ENCODE measurements around the gene STAC. TPM values are rescaled to one million over a fixed set of nuclear protein-coding genes. Genes with fewer than 3 reads are reported as not detected.

The STAC gene
- total and polyA plus RNA-seq, 4 donors, result 0.21 to 0.56 (median 0.39) TPM

- no peak overlapping the region for H3K9ac ChIP-seq (ENCODE audit: low read depth in 1 of 2, low read length in 2 of 2)
- no peaks in the 10 kb centered on the region for H3K36me3 ChIP-seq (ENCODE audit: control insufficient read depth in 4 of 4, insufficient read depth in 3 of 4, low read depth in 1 of 4, low read length in 3 of 4)
- no peak for DNase-seq (ENCODE audit: low spot score)
- peaks cover 0 to 5% (median 0%) of the 10 kb centered on the region in 4 donors for H3K27me3 ChIP-seq (ENCODE audit: control insufficient read depth in 4 of 4, insufficient read depth in 4 of 4, low read length in 3 of 4)
- peaks cover 0 to 7% (median 0%) of the 10 kb centered on the region in 4 donors for H3K9me3 ChIP-seq (ENCODE audit: control insufficient read depth in 4 of 4, low read length in 3 of 4)
- no peak overlapping the region for H3K4me3 ChIP-seq (ENCODE audit: low read depth in 1 of 3, low read length in 3 of 3)
- TF ChIP-seq RXRA (IDR thresholded peaks at IDR 0.05), result no peak
- TF ChIP-seq REST (IDR thresholded peaks at IDR 0.05), result no peak
- TF ChIP-seq RAD21 (IDR thresholded peaks at IDR 0.05), result no peak
- TF ChIP-seq JUND (IDR thresholded peaks at IDR 0.05), result no peak
- TF ChIP-seq MAX (IDR thresholded peaks at IDR 0.05), result no peak
- TF ChIP-seq ZBTB33 (IDR thresholded peaks at IDR 0.05), result no peak
- no peak for TF ChIP-seq YY1 (IDR thresholded peaks at IDR 0.05)
- no peak for TF ChIP-seq ATF3 (IDR thresholded peaks at IDR 0.05)
- no peak for TF ChIP-seq HNF4G (IDR thresholded peaks at IDR 0.05)
- TF ChIP-seq EGR1 (IDR thresholded peaks at IDR 0.05; ENCODE audit: low read depth in 2 of 2), result no peak
- TF ChIP-seq TAF1 (conservative IDR thresholded peaks at IDR 0.05), result no peak
- no peak for TF ChIP-seq NR2F2 (IDR thresholded peaks at IDR 0.05)
- TF ChIP-seq SP1 (IDR thresholded peaks at IDR 0.05), result no peak
- no peak for TF ChIP-seq FOXA2 (IDR thresholded peaks at IDR 0.05)
- no peak for TF ChIP-seq GABPA (IDR thresholded peaks at IDR 0.05 in 1 of 2, conservative IDR thresholded peaks at IDR 0.05 in 1 of 2)
- no peak for TF ChIP-seq HNF4A (conservative IDR thresholded peaks at IDR 0.05)
- no peak for TF ChIP-seq FOXA1 (IDR thresholded peaks at IDR 0.05)
- no peak for TF ChIP-seq CTCF (IDR thresholded peaks at IDR 0.05; ENCODE audit: low read depth, low read length, missing input control)
- no peak overlapping the region for H3K27ac ChIP-seq (ENCODE audit: low read depth in 1 of 2, low read length in 2 of 2)
- no peaks in the 10 kb centered on the region for H3K4me1 ChIP-seq (ENCODE audit: control insufficient read depth in 4 of 4, insufficient read depth in 4 of 4, low read length in 3 of 4)
- whole genome bisulfite sequencing, result 22% methylated on average over 2 of the region's 2 CpGs
Observed at GRCh38 chr3:36362973-36363372, 17.3 kb upstream of the STAC start.
